ENCODE results near the gene HASPIN.

GRCh38 chr17:3712811-3713463 lies 10.8 kb upstream of the HASPIN start:
- TF ChIP-seq CTCF (conservative IDR thresholded peaks at IDR 0.05) (no peak), EZH2 (IDR thresholded peaks at IDR 0.05; ENCODE audit: low read depth) (no peak)

All from PC-9 (cell line).